ENCODE measurements around the gene SLC24A2.

The SLC24A2 gene

GRCh38 chr9:19769213-19769612 is 19.6 kb downstream of the SLC24A2 start:
- in situ Hi-C loops (cut with MboI; ENCODE audit: low pct_unique_long_range_greater_than_20kb, low sequenced_read_pairs, unreplicated experiment), result no loop called here
- DNase-seq (ENCODE audit: low spot score), result no peak
- no peak for TF ChIP-seq CTCF (IDR thresholded peaks at IDR 0.05; ENCODE audit: extremely low read depth, insufficient read depth, missing control alignments)

- DNase-seq (ENCODE audit: low spot score), result no peak
- TF ChIP-seq CTCF (IDR thresholded peaks at IDR 0.05; ENCODE audit: extremely low read depth, insufficient read depth, missing control alignments), result no peak
- in situ Hi-C loops (cut with MboI; ENCODE audit: low pct_unique_long_range_greater_than_20kb, low sequenced_read_pairs, unreplicated experiment), result no loop called here
These were observed 20.0 kb downstream of the SLC24A2 start for GRCh38 chr9:19768798-19769197.

- no peak for DNase-seq (ENCODE audit: low spot score)
- in situ Hi-C loops (cut with MboI; ENCODE audit: low pct_unique_long_range_greater_than_20kb, low sequenced_read_pairs, unreplicated experiment), result no loop called here
- no peak for TF ChIP-seq CTCF (IDR thresholded peaks at IDR 0.05; ENCODE audit: extremely low read depth, insufficient read depth, missing control alignments)
These were observed 29.8 kb downstream of the SLC24A2 start for GRCh38 chr9:19759066-19759465.

GRCh38 chr9:19757745-19758144 is 31.1 kb downstream of the SLC24A2 start:
- no peak for TF ChIP-seq CTCF (IDR thresholded peaks at IDR 0.05; ENCODE audit: extremely low read depth, insufficient read depth, missing control alignments)
- in situ Hi-C loops (cut with MboI; ENCODE audit: low pct_unique_long_range_greater_than_20kb, low sequenced_read_pairs, unreplicated experiment), result no loop called here
- DNase-seq (ENCODE audit: low spot score), result no peak

- TF ChIP-seq CTCF (IDR thresholded peaks at IDR 0.05; ENCODE audit: extremely low read depth, insufficient read depth, missing control alignments), result no peak
- in situ Hi-C loops (cut with MboI; ENCODE audit: low pct_unique_long_range_greater_than_20kb, low sequenced_read_pairs, unreplicated experiment), result no loop called here
- no peak for DNase-seq (ENCODE audit: low spot score)
These were observed 33.9 kb downstream of the SLC24A2 start for GRCh38 chr9:19754921-19755320.

- in situ Hi-C loops (cut with MboI; ENCODE audit: low pct_unique_long_range_greater_than_20kb, low sequenced_read_pairs, unreplicated experiment), result no loop called here
- no peak for DNase-seq (ENCODE audit: low spot score)
- no peak for TF ChIP-seq CTCF (IDR thresholded peaks at IDR 0.05; ENCODE audit: extremely low read depth, insufficient read depth, missing control alignments)
These were observed 40.3 kb downstream of the SLC24A2 start for GRCh38 chr9:19748278-19749126.

Data from GM13977 (cell line).